Activated CD8-positive, alpha-beta memory T cell treated with anti-CD3 and anti-CD28 coated beads, Interleukin-2, amount 50 U/mL, for 4 hours (primary cell): ENCODE results near the gene PIK3R5.
"Not testable (repeated sequence)": the region's sequence is repeated elsewhere in the genome, so short reads cannot be mapped to it uniquely, and the experiment has no call there.

Source experiments
- DNase-seq: peaks from one replicate; pipeline ENCODE4 v3.0.0-alpha.2; 2020

Gene PIK3R5, protein sequence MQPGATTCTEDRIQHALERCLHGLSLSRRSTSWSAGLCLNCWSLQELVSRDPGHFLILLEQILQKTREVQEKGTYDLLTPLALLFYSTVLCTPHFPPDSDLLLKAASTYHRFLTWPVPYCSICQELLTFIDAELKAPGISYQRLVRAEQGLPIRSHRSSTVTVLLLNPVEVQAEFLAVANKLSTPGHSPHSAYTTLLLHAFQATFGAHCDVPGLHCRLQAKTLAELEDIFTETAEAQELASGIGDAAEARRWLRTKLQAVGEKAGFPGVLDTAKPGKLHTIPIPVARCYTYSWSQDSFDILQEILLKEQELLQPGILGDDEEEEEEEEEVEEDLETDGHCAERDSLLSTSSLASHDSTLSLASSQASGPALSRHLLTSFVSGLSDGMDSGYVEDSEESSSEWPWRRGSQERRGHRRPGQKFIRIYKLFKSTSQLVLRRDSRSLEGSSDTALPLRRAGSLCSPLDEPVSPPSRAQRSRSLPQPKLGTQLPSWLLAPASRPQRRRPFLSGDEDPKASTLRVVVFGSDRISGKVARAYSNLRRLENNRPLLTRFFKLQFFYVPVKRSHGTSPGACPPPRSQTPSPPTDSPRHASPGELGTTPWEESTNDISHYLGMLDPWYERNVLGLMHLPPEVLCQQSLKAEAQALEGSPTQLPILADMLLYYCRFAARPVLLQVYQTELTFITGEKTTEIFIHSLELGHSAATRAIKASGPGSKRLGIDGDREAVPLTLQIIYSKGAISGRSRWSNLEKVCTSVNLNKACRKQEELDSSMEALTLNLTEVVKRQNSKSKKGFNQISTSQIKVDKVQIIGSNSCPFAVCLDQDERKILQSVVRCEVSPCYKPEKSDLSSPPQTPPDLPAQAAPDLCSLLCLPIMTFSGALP

DNA sequence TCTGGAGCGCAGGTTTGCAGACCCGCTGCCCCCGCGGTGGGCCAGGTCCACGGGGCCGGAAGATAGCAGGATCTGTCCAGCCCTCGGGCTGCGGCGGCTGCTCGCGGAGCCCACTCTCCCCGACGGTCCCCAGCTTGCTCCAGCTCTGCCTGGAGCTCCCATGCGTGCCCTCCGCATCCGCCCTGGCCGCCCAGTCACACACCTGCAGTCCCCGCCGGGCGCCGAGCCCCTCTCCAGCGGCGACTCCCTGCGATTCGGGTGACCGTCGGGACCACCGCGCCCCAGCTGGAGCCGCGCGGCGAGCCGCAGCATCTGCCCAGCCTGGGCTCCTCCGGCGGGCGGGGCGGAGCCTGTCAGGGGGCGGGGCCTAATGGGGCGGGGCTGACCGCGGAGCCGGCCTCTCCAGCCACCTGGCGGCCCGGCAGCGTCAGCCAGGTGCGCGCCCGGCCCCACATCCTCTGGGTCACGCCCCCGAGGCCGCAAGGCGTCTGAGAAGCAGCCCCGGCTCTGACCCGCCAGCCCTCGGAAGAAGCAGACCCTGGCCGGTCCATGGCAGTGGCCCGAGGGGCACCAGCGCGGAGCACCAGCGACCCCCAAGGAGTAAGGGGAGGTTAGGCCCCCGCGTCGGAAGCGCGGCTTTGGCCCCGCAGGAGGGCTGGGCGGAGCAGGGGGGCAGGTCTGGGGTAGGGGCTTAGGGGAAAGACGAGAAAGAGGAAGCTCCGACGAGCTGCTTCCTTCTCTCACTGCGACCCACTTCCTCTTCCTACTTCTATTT is at the start of gene PIK3R5:
Gene PIK3R5, minus strand, starts transcription at position 314 of the 775 bp plus-strand sequence. CDS start 54,213 bp downstream, outside the sequence.
- peak; percentile 87 for DNase-seq

DNA sequence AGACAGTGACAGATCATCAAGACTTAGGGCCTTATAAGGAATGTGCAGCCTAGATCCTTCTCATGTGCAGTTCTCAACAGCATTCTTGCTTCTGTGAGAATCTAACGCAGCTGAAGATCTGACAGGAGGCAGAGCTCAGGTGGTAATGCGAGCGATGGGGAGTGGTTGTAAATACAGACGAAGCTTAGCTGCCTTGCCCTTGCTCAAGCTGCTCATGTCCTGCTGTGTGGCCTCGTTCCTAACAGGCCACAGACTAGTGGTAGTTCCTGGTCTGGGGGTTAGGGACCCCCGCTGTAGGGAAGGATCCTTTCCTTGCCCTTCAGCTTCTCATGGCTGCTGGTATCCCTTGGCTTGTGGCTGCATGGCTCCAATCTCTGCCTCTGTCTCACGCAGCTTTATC is 45.5 kb upstream of the PIK3R5 start:
- DNase-seq = no peak

DNA sequence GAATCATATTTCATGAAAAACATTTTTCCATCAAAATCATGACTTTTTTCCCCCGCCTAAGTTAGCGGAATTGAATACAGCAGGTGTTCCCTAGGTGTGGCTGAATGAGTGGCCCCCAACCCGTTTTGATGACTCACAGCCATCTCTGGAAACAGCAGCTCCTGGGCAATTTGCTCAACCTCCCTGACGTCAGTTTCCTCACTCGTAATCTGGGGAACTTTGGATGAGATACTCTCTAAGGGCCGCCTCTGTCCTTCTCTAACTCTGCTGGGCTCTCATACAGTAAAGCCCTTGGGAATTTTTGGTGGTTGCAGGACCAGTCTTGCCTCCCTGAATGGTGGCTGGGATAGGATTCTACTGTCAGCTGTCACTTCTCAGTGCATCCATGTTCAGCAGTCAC is 44.2 kb upstream of the PIK3R5 start:
- no peak for DNase-seq

DNA sequence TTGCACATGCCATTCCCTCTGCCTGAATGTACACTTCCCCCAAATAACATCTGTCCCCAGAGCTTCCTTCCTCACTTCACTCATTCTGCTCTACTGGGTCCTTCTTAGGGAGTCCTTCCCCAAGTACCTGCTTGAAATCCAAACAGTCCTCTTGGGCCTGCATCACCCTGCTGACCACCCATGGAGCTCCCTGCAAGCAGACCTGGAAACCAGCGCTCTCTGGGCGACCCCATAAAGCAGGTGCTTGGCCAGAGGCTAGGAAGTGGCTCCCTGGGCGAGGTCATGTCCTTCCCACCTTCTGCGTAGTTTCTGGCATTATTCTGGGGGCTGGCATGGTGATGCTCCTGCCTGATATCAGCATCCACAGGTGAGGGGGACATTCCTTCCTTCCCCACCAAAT is 43.6 kb upstream of the PIK3R5 start:
- no peak for DNase-seq

DNA sequence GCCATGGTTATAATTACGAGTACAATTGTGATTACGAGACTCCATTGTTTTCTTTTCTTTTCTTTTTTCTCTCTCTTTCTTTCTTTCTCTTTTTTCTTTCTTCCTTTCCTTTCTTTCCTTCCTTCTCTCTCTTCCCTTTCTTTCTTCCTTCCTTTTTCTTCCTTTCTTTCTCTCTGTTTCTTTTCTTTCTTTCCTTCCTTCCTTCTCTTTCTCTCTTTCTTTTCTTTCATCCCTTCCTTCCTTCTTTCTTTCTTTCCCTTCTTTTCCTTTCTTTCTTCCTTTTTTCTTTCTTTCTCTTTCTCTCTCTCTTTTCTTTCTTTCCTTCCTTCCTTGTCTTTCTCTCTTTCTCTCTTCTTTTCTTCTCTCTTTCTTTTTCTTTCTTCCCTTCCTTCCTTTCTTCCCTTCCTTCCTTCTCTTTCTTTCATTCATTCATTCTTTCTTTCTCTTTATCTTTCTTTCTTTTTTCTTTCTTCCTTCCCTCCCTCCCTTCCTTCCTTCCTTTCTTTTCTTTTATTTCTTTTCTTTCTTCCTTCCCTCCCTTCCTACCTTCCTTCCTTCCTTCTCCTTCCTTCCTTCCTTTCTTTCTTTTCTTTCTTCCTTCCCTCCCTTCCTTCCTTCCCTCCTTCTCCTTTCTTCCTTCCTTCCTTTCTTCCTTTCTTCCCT is 41.7 kb upstream of the PIK3R5 start:
- DNase-seq = no peak

DNA sequence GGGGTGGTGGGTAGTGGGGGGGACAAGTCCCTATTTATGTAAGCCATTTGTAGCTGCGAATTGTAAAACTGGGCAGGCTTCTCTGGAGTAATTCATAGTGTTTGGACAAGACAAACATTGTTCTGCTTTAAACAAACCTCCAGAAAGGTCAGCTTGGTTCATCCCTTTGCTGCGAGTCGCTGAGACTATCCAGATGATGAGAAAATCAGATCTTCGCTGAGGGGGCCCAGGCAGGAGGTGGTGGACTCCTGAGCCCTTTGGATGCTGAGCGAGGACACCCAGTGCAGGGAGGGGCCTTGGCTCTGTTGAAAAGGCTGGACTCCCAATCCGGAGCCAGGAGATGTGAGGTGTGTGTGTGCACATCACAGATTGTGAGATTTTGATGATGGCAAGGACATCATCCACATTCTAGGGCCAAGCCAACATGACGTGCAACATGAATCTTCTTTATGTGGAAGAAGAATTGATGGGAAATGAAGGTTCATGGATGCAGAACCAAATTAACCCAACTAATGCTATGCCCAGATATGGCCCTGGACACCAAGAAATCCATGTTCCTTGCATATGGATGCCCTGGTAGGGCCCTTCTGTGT is 40.8 kb upstream of the PIK3R5 start:
- DNase-seq = no peak

DNA sequence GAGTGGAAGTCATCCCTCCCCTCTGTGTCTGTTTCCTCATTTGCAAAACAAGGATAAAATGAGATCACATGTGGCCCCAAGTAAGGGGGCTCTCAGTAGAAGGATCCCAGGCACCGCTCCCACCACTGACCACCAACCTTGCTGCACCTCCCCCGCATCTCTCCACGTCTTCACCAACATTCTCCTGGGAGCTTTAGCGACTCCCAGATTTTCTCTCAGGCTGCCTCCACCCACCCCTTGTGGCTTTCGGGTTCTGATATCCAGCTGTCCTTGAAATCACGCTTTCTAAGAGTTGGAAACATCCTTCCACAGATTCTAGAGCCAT is 39.4 kb upstream of the PIK3R5 start:
- no peak for DNase-seq

DNA sequence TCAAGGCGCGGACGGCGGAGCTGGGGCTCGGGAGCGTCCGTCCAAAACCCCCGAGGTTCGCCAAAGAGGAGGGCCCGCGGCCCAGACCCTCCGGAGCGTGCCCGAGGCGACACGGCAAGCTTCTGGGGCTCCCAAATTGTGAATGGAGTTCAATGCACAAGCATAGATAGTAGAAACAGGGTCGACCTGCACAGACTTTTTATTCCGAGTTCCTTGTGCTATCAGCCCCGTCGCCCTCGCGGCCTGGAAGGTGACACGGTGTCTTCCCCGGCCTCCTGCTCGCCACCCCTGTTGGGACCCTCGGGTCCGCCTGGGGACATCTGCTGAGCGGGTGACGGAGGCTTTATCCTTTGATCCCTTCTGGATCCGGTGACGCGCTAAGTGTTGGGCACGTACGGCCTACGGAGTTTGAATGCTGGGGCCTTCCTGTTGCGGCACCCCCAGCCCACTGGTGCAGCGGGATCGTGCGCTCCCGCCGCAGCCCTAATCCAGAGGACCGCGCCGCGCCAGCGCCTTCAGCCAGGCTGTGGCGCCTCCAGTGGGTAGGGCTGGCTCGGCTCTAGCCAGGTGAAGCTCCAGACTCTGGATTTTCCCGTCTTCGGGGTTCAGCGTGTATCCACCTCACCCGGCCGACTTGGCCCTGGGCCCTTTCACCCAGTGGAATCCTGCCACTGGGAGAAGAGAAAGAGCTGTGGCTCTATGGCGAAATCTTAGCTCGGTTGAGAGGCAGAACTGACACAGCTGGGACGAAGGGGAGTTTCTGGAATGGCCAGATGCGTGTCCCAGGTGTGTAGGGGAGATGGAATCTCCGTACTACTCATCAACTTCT is 38.8 kb upstream of the PIK3R5 start:
- DNase-seq = no peak

DNA sequence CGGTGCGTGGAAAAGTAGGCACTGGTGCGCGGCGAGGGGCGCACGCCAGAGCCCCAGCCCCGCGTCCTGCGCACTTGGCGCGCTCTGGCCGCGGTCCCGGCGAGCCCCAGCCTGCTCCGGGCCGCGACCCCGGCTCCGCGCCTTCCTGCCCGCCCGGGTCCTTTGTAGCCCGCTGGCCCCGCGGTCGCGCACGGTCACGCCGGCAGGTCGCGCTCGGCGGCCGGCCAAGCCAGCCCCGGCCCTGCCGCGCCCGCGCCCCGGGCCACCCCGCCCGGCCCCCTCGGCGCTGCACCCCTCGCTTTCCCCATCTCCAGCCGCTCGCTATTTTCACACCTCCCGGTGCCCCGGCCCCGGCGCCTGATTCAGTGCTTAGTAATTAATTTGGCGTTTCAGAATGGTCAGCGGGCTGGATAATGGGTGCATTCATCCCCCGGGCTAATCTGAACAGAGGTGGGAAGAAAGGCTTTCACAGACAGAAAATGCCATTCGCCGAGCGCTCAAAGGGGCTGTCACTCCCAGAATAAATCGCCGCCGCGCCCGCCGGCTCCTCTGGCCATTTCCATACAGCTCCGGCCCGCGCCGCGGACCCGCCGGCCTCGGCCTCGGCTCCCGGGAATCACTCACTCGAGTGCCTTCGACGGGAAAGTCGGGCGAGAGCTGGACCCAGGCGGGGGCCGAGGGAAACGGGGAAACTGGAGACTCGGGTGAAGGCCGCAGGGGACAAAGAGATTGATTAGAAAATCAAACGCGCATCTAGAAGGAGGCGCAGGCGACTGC is 38.0 kb upstream of the PIK3R5 start:
- DNase-seq = no peak

DNA sequence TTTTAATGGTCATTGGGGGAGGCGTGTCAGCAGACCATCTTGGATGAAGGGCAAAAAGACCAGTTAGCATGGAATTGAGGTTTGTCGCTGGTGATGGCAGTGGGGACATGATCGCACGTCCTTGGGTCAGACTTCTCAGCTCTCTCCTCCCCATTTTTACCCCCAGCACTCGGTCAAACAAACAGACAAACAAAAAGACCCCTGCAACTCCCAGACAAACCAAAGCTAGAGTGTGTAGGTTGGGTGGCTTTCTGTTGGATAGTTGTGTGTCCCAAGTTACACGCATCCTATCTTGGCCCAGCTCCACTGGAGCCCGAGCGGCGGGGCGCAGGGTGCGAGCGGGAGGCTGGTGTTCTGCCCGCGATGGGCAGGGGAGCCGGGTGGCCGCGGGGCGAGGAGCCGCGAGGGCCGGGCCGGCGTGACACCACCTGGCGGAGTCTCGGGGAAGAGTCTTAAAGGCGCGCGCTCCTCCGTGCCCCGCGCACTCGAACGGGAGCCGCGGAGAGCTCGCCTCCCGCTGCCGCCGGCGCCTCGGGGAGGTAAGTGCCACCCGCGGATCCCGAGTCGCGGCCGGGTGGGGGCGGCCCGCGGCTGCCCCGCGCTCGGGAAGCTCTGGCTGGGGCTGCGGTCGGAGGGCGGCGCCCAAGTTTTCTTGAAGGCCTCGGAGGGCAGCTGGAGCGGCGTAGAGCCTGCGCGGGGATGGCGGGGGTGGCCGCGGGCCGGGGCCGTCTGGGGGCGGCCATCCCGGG is 37.3 kb upstream of the PIK3R5 start:
- peak; percentile 42 for DNase-seq

DNA sequence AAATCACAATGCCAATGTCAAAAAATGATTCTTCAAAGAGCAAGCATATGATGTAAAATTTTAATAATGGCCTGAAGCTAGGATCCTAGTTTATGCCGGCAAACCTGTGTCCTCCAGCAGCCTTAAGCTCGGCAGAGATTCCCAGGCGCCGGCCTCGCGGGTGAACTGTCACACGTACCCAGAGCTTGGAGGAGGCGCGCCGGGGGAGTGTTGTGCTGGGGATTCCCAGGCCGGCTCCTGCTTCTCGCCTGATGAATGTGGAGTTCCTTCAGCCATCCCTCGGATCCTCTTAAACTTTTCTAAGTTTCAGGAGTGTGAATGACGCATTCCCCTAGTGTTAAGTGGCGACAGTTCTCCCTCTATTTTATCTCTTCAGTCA is 36.7 kb upstream of the PIK3R5 start:
- no peak for DNase-seq

DNA sequence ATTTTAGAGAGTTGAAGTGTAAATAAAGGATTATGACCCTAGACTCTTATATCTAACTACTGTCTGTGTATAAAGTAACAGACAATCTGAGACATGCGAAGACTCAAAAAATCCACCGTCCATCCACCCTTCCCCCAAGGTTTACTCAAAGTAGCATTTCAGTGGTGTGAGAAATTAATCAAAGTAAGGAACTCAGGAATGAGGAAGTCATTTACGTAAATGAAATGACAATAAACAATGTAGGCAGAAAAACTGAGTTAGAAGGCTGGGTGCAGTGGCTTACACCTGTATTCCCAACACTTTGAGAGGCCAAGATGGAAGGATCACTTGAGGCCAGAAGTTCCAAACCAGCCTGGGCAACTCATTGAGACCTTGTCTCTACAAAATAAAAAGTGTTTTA is 36.1 kb upstream of the PIK3R5 start:
- no peak for DNase-seq

DNA sequence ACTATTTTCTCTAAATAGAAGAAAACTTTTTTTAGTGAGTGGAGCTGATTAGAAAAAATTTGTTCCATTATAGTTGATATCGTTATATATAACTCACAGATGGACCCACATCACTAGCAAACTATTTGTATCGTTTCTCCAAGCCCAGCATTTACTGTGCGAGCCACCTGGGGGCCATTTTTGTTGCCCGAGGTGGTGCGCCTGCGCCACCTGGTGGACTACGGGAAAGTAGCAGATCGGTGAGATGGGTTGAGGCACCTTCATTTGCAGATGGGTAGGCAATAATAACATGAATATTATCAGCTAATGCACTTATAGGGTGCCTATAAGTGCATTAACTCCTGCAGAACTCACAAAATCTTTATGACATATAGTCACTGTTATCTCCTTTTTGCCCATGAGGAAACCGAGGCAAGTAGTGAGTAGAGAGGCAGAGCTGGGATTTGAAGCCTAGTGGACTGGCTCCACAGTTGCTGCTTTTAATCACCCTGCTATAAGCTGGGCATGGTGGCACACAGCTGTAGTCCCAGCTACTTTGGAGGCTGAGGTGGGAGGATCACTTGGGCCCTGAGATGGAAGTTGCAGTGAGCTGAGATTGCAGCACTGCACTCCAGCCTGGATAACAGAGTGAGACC is 32.6 kb upstream of the PIK3R5 start:
- peak; percentile 82 for DNase-seq

DNA sequence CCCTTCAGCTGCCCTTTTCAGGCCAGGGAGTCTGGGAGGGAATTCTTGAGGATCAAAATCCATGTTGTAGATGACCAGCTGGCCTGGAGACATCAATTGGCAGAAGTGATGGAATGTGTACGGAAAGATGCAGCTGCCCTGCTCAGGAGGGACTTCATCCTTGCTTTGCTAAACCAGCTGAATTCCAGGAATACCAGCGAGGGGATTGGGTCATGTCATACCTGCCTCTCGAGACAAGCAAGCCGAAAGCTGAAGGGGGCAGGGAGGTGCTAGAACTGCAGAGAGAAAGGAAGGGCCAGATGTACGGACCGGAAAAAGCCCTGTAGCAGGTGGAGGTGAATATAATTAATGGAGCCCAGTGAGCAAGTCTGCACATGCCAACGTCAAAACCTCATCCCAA is 30.2 kb upstream of the PIK3R5 start:
- no peak for DNase-seq

DNA sequence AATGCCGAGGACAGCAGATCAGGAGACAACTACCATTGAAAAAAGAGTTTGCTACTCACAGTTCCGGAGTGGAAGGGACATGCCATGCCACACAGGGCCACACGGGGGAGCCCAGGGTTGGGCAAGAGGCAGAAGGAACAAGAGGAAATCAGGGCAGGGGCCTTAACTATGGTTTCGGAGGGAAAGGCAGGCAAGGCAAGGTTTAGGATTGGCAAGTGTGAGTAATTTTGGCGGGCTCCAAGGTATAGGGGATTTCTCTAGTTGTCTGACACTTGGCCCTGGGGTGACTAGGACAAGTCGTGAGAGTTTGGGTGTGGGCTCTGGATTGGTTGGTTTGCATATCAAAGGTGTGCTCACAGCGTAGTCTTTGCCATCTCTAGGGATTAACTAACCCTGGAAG is 28.8 kb upstream of the PIK3R5 start:
- peak; percentile 65 for DNase-seq

DNA sequence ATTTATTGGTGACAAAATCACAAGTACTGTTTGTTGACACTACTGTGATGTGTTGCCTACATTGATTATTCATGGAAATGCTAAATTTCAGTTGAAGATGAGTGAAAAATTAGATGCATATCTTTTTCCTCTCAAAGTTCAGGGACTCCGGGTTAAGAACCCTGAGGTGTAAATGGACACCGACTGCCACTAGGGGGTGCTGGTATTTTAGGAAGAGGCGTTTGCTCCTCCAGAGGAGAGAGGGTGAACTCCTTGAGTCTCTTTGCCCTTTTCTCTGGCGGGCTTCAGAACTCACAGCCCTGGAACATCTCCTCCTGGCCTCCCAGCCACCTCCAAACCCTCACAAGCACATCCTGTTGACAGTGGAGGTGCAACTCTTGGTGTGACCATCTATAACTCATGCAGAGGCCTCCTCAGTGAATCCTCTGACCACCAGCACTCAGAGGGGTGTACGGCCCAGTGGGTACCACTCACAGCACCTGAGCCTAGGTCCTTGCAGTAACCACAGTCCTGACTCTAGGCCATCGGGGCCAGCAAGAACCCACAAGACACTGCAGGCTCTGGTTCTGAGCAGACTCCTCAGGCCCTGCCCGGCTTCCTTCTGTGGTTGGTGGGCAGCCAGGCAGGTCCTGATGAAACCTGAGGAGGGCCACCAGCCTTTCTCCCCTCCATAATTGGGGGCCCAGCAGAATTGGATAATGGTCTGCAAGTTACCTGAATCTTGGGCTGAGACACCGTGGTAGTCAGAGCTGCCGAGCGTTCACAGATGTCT is 26.2 kb upstream of the PIK3R5 start:
- peak; percentile 69 for DNase-seq

DNA sequence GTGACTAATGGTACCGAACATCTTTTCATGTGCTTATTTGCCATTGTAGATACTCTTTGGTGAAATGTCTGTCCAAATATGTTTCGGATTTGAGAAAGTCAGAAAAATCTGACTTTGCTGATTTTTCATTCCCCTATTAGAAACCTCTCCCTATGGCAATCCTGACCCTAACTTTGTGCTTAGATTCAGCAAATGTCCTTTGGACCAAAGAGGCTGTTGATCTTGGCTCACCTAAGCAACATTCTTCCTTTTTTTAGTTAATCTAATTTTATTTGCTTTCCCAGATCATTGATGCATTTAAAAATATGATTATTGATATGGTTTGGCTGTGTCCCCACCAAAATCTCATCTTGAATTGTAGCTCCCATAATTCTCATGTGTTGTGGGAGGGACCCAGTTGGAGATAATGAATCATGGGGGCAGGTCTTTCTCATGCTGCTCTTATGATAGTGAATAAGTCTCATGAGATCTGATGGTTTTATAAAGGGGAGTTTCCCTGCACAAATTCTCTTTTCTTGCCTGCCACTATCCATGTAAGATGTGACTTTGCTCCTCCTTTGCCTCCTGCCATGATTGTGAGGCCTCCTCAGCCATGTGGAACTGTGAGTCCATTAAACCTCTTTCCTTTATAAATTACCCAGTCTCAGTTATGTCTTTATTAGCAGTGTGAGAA is 22.9 kb upstream of the PIK3R5 start:
- not testable (repeated sequence) for DNase-seq

DNA sequence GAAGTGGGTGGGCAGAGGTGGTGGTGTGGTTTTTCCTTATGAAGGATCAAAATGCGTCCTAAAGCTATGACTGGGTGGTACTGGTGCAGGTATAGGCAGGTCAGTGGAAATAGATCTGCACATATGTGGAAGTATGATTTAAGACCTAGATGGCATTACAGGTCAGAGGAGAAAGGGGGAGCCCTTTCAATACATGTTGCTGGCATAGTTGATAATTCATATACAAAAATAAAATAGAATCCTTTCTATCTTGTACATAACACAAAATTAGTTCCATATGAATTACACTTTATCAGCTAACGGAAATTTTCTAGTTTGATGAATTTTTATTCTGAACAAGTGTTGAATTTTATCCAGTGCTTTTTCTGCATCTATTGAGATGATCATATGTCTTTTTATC is 20.8 kb upstream of the PIK3R5 start:
- no peak for DNase-seq
